ENCODE results near the gene NRXN3.

DNA sequence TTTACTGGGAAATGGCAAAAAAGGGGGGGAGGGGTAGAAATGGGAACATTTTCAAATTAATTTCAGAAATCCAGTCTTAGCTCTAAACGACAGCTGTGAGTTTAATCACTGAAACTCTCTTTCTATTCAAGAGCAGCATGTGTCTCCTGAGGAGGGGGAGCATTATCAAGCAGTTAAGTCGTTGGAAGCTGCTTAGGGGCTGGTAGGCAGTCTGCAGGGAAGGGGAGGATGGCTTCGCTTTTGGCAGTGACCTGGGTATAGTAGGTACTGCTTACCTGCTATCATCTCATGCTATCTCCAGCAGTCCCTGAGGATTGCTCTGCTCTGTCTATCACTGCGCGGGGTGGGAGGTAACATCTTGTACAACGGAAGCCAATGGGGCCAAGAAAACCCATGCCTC lies 567.4 kb downstream of the NRXN3 start:
- TF ChIP-seq CTCF (IDR thresholded peaks at IDR 0.05) (no peak), POLR2A (IDR thresholded peaks at IDR 0.05) (no peak)

All from body of pancreas (tissue), 4 donors.